Inflammatory macrophage (primary cell): ENCODE data around the gene KRTAP12-4.
"Not testable (repeated sequence)": the region's sequence is repeated elsewhere in the genome, so short reads cannot be mapped to it uniquely, and the experiment has no call there.

ENCODE experiments used
- DNase-seq, 2 donors: peaks; one replicate each; pipeline ENCODE4 v3.0.0-alpha.2; 2020 to 2022

Gene KRTAP12-4

DNA sequence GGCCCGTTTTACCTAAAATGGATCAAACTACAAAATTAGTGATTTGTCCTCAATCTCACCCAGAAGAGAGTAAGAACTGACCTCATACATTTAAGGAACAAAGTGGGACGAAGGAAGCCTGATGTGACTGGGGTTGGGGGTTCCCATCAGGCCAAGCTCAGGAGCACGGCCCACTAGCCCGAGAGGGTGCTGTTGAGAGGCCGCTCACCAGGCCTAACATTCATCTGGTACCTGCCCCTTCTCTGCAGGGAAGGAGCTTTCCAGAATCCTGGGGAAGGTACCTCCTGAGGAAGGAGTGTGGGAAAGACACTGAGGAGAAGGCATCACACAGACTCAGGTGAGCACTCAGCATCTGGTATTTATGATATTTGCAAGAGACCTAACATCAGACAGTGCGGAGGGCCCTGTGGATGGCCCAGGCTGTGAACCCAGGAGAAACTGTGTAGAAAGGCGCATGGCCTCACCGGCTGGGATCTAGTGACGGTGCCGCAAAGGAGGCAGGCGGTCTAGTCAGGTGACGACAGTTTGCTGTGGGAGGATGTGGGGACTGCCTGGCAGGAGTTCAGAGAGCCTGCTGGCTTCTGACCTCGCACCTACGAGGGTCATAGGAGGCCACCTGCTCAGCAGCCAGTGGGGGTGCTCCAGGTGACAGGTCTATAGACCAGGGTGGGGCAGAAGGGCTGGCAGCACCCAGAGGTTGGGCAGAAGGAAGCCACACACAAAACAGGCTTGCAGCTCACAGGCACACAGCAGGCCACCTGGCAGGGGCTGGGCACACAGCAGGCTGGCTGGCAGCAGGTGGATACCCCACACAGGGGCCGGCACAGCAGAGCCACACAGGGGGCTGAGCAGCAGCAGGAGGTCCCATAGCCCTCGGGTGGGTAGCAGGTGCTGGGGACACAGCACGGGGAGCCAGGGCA lies 543 bp downstream of the KRTAP12-4 start:
- DNase-seq, result no peak

DNA sequence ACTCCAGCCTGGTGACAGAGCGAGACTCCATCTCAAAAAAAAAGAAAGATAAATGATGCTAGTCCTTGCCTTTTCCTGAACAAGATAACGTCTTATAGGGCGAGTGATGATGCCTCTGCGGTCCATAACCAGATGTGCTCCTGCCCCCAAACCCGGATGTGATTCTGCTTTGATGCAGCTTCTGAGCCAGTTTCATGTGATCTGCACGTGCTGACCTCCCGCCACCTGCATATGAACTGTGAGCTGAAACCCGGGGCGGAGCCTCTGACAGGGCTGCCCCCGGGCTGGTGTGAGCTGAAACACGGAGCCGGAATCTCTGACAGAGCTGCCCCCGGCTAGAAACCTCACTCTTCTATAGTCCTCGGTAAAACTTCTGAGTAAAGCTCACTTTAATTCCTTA lies 1.3 kb downstream of the KRTAP12-4 start:
- no peak for DNase-seq

DNA sequence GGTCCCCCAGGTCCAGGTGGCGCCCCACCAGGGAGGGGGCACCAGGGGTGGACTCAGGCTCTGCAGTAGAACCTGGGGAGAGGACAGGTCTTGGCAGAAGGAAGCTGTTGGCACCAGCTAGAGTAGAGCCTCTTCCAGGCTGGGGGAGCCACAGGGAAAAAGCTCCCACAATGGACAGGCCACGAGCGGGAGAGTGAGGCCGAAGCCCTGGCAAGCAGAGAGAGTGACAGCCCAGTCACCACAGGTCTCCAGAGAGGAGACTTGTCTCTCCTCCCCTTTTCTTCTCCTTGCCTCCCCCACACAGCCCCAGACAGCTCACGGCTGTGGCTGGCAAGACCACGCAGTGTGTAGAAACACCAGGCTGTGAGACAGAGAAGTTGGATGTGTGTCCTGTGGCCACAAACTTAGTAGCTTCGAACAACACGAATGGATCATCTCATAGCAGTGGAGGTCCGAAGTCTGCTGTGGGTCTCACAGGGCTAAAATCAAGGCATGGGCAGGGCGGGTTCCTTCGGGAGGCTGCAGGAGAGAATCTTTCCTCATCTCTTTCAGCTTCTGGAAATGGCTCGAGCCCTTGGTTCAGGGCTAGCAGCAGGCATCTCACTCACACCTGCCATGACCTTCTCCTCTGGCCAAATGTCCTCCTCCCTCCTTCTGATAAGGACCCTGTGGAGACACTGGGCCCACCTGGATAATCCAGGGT lies 3.3 kb downstream of the KRTAP12-4 start:
- no peak for DNase-seq

DNA sequence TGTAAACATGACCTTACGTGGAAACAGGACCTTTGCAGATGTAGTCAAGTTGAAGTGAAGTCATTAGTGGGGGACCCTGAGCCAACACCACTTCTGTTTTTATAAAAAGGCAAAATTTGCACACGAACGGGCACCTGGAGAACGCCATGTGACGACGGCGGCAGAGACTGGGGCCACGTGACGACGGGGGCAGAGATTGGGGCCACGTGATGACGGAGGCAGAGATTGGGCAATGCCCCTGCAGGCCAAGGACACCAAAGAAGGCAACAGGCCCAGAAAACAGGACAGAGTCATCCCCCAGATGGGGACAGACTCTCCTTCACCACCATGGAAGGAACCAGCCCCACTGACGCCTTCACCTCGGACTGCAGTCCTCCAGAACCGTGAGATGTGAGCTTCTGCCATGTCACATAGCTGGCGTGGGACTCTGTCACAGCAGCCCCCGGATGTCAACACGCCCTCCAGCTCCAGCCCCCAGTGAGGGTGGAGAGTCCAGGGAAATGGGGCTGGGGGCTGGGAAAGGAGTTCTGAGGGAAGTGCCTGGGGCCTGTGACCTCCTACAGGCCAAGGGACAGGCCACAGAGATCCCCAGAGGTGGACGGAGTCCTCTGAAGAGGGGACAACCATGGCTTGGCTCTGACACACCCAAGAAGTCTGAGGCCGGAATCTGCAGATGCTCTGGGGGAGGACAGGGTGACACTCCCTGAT lies 4.0 kb downstream of the KRTAP12-4 start:
- DNase-seq, result no peak

DNA sequence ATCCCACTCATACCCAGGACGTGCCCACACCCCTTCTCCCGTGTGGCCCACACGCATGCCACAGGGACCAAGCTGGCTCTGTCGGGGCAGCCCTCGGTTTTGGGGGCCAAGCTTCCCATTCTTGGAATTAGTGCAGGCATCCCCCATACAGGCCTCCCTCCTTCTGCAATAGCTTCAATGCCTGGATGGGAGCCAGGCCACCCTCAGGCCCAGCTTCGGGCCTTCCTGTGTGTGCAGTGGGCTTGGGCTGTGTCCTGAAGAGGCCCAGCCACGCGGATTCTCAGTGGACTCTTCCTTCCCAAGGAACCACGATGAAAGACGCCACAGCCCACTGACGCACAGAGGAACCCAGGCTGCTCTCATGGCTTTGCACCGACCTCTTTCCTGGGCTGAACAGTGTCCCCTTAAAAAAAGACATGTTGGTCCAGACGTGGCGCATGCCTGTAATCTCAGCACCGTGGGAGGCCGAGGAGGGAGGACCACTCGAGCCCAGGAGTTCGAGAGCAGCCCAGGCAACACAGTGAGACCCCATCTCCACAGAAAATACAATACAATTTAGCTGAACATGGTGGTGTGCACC lies 4.8 kb downstream of the KRTAP12-4 start:
- DNase-seq, result no peak

DNA sequence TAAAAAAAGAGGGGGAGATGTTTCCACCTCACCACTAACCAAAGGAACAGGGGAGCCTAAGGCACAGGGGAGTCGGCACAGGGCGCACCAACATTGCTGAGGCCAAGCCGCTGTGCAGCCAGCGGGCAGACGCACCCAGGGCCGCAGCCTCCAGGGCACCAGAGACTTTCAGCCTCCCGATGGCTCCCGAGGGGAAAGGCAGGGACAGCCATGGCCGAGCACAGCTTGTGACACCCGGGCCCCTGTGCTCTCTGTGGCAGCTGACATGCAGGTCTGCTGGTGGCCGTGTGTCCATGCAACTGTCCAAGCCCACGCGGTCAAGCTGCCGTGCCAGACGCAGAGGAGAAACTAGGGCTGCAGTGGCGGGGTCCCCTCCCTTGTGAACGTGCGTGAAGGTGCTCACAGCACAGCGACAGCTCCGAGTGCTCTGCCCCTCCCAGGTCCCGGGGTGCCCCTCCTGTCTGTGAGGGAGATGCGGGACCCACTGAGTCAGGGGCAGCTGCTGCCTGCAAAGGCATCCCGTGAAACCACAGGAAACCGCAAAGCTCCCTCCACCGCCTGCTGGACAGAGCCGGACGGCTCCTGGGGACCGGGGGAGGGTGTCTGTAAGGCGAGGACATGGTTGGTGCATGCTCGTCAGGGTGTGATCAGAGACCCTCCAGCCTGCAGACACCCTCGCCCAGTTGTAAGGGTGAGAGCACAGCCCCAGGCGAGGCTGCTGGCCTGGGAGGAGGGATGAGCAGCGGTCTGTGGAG lies 5.7 kb downstream of the KRTAP12-4 start:
- DNase-seq, result no peak

DNA sequence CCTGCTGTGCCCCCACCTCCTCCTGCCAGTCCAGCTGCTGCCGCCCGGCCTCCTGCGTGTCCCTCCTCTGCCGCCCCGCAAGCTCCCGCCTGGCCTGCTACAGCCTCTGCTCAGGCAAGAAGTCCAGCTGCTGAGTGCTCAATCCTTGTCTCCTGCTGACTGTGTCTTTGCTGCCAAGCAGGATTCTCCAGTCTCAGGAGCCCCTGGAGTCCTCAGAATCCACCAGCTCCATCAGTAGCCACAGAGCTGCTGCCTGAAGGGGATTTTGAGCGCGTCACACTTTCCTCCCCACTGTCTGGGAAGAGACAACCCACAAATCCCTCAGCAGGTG lies 7.3 kb downstream of the KRTAP12-4 start:
- no peak for DNase-seq

DNA sequence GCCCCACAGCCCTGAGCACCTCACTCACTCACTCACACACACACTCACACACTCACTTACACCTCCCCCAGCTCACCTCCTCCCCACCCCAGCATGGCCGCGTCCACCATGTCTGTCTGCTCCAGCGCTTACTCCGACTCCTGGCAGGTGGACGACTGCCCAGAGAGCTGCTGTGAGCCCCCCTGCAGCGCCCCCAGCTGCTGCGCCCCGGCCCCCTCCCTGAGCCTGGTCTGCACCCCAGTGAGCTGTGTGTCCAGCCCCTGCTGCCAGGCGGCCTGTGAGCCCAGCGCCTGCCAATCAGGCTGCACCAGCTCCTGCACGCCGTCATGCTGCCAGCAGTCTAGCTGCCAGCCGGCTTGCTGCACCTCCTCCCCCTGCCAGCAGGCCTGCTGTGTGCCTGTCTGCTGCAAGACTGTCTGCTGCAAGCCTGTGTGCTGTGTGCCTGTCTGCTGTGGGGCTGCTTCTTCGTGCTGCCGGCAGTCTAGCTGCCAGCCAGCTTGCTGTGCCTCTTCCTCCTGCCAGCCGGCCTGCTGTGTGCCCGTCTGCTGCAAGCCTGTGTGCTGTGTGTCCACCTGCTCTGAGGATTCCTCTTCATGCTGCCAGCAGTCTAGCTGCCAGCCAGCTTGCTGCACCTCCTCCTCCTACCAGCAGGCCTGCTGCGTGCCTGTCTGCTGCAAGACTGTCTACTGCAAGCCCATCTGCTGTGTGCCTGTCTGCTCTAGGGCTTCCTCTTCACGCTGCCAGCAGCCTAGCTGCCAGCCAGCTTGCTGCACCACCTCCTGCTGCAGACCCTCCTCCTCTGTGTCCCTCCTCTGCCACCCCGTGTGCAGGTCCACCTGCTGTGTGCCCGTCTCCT lies 7.9 kb downstream of the KRTAP12-4 start, which contains the start of gene KRTAP10-11:
KRTAP10-11 (plus strand) TSS at position 49 of the 856 bp plus-strand sequence; CDS start at position 94, 45 bp downstream.
- not testable (repeated sequence) for DNase-seq

DNA sequence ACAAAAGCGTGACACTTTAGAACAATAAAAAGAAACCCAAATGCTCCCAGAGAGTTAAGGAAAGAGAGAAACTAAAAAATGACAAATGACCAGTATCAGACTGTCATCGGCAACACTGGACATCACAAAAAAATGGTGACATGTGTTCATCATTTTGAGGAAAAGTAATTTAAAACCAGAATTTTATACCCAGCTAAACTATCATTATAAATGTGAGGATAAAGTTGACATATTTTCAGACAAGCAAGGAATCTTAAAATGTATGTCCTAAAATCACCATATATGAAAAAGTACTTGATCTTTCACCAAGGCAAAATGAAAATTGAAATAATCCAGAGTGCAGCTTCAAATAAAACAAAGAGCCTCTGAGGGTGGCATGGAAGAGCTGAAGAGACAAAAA lies 9.6 kb downstream of the KRTAP12-4 start:
- DNase-seq, result no peak

DNA sequence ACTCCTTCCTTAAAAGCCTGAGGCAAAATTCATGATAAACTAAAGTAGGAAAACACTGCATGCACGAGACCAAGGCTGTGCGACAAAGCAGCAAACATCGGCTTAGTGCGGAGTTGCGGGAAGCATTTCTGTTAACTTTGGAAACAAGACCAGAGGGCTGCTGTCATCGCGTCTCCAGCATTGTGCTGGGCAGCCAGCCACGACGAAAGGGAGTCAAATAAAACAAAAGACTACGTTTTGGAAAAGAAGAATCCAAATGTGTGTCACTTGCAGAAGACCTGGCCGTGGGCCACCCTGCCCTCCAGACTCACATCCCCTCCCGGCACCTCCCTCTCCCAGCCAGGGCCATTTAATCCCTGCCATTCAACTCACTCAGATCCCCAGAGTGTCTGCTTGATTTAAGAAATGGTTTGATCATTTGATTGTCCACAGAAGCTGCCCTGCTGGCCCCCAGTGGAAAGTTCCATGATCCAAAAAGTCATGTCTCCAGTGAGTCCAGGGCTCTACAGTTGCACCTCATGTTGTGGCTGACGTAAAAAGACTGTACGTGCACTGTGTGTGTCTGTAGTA lies 10.6 kb downstream of the KRTAP12-4 start:
- DNase-seq, result no peak

DNA sequence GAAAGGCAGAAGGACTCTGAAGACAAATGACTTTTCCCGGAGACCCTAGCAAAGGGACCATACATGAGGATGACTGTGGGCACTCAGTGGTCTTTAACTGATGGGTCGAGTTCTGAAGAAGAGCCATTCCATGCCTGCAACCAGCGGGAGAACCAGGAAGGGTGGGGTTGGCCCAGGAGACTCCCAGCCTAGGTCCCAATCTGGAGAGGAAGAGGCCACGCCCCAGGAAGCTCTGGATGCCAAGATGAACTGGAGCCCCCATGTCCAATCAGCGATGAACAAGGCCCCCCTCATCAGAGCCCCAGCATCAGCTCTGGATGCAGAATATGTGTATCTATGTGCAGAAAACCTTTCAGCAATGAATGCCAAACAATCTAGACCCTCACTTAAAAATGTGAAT lies 13.7 kb downstream of the KRTAP12-4 start:
- DNase-seq, result no peak

DNA sequence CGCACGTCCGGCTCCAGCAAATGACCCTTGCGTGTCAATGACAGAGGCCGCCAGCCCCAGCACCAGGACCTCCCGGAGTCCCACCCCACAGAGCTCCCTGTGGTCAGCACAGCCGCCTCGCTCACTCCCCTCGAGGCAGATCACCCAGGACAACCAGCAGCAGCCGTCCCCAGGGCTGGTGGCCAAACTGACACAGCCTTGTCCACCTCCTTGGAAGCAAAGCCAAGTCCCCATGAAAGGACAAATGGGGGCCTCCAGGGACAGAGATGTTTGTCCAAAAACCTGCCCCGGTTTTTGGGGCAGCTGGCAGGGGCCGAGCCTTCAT lies 15.2 kb downstream of the KRTAP12-4 start:
- DNase-seq, result no peak

DNA sequence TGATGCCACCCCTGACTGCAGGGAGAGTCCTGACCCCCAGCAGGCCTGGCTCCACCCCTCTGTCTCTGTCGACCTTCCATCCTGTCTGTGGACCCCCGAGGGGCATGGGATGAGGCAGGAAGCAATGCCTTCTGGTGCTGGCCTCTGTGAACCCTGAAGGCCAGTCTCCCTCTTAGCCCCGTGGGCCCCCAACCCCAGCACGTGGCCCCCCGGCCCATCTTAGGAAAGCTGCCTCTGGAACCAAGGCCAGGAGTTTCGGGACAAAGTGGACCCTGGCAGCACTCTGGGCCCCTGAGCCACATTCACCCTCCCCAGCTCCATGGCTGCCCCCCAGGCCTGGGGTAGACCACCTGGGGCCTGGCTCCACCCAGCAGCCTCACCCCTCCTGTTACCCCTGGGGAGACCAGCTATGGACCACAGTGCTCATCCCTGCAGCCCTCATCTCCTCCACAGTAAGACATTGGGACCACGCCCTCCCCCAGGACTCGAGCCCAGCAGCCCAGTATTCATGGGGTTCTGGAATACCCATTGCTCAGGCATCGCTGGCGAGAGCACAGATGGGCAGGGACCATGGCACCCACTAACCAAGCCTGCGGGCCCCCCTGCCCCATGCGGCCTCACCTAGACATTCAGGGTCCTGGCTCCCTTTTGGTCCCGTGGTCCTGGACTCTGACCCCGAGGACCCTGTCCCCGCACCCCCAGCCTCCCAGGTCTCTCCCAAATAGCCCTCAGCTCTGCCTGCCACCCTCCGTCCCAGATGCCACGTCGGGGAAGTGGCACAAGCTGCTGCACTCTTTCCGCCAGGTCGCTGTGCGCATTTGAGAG lies 15.7 kb downstream of the KRTAP12-4 start:
- not testable (repeated sequence) for DNase-seq

DNA sequence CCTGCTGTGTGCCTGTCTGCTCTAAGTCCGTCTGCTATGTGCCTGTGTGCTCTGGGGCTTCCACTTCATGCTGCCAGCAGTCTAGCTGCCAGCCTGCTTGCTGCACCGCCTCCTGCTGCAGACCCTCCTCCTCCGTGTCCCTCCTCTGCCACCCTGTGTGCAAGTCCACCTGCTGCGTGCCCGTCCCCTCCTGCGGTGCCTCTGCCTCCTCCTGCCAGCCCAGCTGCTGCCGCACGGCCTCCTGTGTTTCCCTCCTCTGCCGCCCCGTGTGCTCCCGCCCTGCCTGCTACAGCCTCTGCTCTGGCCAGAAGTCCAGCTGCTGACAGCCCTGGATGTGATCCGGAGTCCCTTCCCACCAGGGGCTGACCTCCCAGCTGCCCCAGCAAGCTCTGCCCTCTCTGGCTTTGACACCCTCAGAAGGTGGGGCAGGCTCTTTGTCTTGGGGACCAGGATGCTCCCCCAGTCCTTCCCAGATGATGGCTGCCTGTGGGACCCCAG lies 16.6 kb downstream of the KRTAP12-4 start:
- DNase-seq, result not testable (repeated sequence)

DNA sequence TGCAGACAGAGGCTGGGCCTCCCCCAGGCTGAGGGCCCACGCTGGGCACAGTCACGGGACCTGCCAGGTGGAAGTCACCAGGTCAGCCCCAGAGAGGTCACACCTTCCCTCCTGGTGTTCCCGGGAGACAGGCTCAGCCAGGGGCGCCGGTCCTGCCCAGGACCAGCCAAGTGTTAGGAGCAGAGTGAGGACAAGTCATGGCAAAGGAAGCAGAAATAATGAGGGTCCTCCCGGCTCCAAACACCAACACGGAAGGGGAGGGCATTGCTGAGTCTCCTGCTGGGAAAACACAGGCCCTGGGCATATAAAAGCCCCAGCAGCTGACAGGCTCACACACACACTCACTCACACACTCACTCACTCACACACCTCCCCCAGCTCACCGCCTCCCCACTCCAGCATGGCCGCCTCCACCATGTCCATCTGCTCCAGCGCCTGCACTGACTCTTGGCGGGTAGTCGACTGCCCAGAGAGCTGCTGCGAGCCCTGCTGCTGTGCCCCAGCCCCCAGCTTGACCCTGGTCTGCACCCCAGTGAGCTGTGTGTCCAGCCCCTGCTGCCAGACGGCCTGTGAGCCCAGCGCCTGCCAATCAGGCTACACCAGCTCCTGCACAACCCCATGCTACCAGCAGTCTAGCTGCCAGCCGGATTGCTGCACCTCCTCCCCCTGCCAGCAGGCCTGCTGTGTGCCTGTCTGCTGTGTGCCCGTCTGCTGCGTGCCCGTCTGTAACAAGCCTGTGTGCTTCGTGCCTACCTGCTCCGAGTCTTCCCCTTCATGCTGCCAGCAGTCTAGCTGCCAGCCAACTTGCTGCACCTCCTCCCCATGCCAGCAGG lies 17.2 kb downstream of the KRTAP12-4 start, which contains the start of gene KRTAP10-10:
KRTAP10-10 (plus strand) TSS at position 339 of the 833 bp plus-strand sequence; CDS start at position 401, 62 bp downstream.
- DNase-seq, result no peak

DNA sequence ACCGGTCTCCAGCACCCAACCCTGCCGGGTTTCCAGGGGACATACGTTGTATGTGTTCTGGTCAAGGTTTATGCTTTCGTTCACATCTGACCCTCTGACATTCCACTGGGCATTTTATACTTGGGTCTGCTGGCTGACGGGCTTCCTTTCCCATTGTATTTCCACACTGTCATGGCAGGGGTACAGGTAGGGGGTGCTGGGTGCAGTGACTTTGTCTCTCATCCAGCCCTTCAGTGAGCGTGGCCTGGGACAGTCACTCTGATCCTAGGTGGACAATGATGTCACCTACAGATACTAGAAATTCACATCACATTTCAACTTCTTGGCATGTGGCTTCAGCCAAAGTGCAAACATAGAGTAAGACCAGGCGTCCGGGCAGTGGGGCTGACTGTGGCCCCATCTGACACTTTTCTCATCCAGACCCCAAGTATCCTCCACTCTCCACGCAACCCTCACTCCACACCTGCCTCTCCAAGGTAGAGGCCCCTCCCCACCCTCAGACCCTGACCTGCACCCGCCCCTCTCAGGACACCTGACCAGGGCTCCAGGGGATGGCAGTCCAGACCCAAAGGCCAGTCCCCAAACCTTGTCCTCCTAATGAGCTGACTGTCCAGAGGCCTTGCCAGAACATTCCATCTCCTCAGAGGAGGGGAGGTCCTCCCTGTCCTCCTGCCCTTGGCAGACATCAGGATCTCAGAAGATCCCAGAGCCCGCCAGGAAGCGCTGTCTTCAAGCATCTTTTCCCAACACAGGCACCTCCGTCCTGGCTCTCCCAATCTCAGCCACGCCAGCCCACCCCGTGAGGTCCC lies 18.0 kb downstream of the KRTAP12-4 start:
- no peak for DNase-seq

DNA sequence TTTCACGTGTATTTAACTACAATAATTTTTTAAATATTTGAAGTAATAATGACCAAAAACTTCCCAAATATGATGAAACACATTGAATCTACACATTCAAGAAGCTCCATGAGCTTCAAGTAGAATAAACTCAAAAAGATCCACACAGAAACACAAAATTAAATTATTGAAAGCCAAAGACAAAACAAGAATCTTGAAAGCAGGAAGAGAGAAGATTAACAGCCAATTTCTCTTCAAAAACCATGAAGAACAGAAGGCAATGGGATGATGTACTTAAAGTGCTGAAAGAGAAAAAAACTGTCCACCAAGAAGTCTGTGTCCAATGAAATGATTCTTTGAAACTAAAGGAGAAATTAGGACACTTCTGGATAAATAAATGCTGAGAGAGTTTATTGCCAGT lies 22.4 kb downstream of the KRTAP12-4 start:
- DNase-seq, result no peak

DNA sequence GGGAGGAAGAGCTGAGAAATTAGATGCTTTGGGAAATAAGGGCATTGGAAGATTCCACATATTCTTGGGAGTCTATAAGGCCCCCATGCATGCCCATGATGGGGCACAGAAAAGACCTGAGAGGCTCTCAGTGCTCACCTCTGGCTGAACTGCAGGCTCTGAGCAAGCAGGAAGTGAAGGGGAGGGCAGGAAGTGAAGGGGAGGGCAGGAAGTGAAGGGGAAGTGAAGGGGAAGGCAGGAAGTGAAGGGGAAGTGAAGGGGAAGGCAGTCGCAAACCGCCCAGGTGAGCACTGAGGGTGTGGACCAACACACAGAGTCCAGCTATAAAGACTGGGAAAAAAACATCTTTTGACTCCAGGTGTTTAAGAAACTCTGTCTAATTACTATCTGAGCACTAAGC lies 24.0 kb downstream of the KRTAP12-4 start:
- no peak for DNase-seq
